ENCODE data around the gene FLNB.

Gene FLNB

DNA sequence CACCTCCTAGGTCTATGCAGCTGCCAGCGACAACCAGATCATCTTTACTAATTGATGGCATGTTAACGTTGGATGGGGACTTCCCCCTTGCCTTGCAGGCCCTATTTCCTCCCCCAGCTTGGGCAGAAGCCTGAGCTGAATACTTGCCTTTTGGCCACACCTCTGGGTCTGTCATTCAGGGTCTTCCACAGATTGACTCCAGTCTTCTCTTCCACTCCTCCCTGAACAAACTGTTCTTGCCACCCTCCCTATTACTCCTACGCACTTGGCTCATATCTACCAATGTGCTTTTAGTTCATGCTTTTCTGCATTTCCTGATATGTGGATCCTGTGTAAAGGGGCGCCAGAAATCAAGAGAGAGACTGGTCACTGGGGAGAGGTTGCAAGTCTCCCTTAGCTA lies 129.1 kb downstream of the FLNB start:
- no peak for DNase-seq (ENCODE audit: low spot score)

DNA sequence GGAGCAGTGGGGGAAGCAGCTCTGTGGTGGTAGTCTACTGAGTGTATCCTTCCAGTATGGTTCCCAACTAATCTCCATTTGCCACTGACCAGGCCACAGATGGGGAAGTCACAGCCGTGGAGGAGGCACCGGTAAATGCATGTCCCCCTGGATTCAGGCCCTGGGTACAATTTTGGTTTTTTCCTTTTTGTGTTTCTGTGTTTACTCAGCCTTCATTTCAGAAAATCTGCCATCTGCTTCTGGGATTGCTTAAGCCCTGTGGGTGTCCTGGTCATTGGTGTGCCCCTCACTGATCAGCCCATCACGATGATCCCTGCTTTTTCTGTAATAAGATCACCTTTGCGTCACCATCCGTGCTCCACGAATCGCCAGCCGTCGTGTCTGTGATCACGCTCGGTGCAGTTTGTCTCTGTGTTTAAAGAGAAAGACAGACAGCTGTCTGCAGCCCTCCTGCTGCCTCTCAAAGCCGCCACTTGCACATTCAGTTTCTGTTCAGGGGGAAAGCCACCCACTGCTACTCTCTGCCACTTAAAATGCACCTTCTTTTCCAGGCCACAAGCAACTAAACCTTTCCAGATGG lies 133.6 kb downstream of the FLNB start:
- DNase-seq (ENCODE audit: low spot score), result no peak

DNA sequence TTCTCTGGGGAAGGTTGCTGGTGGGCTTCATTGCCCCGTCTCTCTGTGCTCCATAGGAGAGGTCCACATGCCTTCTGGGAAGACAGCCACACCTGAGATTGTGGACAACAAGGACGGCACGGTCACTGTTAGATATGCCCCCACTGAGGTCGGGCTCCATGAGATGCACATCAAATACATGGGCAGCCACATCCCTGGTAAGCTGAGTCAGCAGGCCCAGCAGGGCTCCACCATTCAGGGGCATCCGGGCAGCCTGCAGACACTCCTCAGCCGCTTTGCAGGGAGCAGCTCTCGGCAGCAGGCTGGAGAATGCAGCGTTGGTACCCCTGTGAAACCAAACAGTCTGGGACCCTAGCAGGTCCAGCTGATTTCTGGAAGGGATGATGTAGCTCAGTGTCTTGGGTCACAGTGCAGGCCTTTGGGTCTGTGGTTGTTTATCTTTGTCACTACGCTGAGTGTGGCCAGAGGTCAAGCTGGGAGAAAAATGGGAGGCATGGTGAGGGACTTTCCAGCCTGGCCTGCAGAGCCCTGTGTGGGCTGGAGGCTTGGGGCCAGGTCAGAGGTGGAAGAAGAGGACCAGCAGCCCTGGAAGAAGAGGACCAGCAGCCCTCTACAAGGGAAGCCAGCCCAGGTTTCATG lies 135.3 kb downstream of the FLNB start:
- no peak for DNase-seq (ENCODE audit: low spot score)

DNA sequence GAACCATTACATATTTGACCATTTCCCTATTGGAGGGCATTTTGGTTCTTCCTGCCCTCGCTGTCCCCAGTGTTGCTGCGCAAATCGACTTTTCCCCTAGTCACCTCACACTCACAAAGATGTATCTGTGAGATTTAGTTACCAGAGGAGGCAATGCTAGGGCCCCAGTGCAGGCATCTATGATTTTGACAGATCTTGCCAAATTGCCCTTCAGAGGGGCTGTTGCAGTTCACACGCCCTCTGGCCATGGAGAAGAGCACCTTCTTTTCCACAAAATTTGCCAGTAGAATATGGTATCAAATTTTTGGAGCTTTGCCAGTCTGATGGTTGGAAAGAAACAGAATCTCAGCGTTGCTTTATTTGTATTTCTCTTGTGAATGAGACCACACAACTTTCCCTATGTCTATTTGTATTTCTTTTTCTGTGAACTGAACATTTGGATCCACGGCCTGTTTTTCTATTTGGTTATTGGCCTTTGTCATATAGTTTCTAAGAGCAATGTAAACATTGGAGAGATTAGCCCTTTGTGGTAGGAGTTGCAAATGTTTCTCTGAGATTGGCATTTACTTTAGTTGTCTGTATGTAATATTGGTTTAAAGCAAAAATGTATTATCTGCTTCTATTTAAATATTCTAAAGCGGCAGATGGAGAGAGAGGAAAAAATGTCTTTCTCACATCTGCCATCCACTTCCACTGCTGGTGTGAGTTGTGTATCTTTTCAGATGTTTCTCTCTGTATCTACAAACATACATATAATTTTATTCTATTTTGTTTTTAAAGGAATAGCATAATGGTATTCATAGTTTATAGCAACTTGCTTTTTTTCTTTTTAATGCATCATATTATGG lies 136.5 kb downstream of the FLNB start:
- no peak for DNase-seq (ENCODE audit: low spot score)

DNA sequence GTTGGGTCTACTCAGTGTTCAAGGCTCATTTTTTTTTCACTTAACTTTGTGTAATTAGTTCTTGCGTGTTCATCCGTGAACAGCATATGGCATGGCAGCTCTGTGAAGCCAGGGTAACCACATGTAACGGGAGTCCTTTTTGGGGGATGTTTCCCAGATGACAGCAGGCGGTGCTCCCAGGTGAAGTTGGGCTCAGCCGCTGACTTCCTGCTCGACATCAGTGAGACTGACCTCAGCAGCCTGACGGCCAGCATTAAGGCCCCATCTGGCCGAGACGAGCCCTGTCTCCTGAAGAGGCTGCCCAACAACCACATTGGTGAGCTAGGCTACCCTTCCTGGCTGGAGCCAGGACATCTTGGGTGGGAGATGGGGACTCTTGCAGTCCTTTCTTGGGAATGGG lies 139.8 kb downstream of the FLNB start:
- DNase-seq (ENCODE audit: low spot score), result no peak

DNA sequence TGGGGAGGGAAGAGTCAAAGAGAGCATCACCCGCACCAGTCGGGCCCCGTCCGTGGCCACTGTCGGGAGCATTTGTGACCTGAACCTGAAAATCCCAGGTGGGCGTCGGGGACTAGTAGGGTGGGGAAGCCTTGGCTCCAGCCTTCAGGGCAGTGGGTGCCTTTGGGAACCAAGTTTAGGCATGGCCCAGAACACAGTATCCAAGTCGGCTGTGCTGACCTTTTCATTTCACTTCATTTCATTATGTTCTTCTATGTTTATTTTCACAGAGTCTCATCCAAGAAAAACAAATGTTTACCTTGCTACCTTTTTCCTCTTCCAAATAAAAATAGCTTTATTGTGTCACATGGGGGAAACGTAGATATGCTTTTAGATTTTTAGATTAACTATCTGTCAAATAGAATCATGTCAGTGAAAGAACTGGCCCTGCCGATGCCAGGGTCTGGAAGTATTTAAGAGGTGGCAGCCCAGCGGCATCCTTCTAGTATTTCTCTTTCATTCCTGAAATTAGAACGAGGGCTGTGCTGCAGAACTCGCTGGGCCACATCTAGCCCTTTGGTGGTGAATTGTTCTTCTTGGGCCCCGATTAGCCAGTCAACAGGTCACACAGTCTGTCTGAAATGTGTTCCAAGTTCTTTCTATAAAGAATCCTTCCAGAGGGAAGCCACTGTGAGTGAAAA lies 142.0 kb downstream of the FLNB start:
- no peak for DNase-seq (ENCODE audit: low spot score)

DNA sequence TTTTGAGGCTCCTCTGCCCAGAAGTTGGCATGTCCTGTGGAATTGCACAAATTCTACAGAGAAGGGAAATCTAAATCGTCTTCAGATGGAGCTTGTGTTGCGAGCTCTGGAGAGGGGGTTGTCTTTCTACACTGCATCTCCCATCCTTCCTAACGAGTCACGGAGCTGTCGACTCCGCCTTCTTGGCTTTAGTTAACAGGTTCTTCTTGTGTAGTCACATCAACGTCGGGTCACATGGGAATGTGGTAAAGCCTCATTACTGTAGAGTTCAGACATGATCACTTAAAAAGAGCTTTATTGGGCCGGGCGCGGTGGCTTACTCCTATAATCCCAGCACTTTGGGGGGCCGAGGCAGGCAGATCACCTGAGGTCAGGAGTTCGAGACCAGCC lies 142.6 kb downstream of the FLNB start:
- no peak for DNase-seq (ENCODE audit: low spot score)

DNA sequence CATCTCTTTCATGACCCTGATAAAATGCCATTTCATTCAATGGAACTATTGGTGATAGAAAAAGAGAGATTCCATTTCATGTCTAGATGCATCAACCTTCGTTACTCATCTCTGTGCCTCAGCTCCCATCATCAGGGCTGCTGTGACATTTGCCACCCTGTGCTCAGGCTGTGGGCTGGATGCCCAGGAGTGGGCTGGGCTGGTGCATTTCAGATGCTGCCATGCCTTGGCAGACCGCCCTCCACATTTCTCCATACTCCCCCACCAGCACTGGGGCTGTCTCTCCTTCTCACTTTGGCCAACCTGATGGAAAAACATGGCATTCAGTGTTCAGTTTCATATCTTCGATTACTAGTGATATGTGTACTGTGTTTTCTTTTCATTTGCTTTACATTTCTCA lies 143.4 kb downstream of the FLNB start:
- no peak for DNase-seq (ENCODE audit: low spot score)

DNA sequence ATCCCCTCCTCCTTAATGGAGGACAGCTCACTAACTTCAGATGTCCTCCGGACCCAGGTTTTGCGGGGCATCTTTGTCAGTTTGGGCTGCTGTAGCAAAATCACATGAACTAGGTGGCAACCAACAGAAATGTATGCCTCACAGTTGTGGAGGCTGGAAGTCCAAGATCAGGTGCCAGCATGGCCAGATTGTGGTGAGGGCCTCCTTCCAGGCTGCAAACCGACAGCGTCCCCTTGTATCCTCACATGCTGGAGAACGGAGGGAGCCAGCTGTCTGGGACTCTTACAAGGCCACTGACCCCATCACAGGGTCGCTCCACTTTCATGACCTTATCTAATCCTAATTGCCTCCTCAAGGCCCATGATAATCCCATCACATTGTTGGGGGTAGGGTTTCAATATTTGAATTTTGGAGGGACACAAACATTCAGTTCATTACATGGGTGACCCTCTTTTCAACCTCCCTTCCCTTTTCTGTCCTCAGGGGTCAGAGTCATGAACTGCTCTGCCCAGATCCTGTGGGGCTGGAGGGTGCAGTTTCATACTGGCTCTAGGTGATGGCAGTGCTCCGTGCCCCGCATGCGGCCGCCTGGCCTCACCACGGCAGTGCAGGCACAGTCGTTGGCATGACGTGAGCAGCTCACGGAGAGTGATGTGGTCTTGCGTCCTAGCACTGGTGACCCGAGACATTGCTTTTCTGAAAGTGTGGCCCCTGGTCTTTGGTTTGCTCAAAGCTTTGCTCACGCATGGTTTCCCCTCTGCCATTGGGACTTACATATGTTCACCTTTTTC lies 144.2 kb downstream of the FLNB start:
- no peak for DNase-seq (ENCODE audit: low spot score)

DNA sequence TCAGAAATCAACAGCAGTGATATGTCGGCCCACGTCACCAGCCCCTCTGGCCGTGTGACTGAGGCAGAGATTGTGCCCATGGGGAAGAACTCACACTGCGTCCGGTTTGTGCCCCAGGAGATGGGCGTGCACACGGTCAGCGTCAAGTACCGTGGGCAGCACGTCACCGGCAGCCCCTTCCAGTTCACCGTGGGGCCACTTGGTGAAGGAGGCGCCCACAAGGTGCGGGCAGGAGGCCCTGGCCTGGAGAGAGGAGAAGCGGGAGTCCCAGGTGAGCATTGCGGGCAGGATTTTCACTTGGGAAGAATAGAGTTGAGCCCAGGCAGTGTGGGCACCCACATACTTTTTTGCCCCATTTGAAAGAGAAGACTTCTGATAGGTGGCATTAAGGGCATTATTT lies 145.1 kb downstream of the FLNB start:
- DNase-seq (ENCODE audit: low spot score), result no peak

DNA sequence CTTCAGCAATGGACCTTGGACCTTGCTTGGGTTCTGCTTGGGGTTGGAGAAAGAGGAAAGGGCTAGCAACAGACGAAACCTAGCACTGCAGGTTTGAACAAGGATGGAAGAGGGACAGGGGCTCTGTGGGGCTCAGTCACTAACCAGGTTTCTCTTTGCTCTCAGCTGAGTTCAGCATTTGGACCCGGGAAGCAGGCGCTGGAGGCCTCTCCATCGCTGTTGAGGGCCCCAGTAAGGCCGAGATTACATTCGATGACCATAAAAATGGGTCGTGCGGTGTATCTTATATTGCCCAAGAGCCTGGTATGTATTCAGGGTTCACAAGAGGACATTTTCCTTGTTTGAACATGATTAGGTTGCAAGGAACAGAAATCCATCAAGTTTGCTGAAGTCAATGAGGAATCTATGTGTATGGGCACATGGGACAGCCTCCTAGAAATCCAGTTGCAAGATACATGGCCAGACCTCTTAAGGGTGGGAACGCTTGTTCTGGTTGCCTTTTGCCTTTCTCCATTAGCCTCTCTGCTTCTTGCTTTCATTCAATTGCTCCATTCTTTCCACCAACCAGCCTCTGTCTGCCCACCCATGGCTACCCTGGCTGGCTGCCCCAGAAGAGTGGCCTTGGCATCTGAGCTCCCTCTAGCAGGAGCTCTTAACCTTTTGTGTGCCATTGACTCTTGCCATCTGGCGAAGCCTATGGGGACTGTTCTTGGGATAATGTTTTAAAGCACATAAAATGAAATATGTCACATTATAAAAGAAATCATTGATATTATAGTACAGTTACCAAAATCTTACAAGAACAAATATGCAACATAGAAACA lies 146.6 kb downstream of the FLNB start:
- DNase-seq (ENCODE audit: low spot score), result no peak

DNA sequence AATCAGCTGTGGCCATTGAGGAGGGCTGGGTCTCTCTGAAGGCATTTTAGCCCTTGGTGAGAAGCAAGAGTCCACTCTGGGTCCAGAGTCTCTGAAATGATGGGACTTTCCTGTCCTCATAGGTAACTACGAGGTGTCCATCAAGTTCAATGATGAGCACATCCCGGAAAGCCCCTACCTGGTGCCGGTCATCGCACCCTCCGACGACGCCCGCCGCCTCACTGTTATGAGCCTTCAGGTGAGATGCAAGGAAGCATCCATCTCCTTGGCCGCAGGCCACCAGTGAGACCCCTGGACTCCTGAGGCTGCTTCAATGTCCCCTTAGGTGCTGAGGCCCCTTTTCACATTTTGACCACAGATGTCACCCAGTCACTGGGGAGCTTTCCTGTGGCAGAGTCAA lies 147.6 kb downstream of the FLNB start:
- DNase-seq (ENCODE audit: low spot score), result no peak

DNA sequence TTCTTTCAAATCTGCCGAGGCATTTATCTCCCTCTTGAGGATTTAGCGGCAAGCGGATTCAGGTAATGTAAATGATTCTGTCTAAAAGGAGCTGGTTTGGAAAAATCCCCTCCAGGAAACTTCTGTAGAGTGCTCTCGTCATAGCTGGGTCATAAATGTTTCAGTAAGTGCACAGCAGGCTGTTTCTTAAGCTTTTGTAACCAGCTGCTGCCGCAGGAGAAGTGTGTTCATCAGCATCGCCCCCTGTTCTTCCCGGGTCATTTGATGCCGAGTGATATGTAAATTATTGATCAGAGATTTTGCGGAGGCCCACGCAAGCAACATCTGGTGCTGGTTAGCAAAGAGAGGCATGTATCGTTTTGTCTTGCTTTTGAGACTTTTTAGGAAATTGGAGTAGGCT lies 149.5 kb downstream of the FLNB start:
- DNase-seq (ENCODE audit: low spot score), result no peak

DNA sequence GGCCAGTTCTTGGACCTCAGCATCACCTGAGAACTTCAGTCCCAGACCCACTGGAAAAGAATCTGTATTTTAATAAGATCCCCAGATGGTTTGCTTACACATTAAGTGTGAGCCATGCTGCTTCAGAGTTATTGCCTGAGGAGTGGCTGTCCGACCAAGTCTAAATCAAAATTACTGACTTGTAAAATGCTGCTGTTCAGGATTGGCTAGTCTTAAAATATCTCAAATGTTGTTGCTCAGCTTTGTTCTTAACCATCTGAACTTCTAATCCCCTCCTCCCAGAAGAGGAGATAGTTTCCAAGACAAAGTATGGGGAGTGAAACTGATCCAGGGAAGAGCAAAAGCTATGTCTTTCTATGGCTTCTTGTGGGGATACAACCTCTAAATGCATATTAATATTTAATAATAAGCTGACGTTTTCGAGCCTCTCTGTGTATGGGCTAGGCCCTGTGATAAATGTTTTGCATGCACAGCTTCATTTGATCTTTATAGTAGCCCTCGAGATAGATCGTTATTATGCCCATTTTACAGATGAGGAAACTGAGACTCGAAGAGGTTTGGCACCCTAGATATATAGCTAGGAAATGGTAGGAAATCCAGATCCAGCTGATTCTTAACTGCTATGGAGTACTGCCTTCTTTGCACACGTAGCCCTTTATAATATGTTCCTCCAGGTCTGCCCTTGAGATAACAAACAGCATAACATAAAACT lies 150.4 kb downstream of the FLNB start:
- DNase-seq (ENCODE audit: low spot score), result no peak

DNA sequence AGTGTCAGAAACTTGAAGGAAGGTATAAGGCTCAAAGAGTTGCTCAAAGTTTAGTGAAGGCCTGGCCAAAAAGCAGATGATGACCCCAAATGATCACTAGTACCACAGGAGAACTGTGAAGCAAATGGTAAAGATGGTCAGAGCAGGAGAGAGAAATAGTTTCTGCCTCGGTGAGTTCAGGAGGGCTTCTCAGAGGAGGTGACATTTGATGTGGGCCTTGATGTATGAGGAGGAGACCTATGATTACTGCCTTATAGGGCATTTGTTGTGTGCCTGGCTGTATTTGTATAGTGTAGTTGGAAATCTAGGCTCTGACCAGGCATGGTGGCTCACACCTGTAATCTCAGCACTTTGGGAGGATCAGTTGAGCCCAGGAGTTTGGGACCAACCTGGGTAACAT lies 152.2 kb downstream of the FLNB start:
- DNase-seq (ENCODE audit: low spot score), result no peak

DNA sequence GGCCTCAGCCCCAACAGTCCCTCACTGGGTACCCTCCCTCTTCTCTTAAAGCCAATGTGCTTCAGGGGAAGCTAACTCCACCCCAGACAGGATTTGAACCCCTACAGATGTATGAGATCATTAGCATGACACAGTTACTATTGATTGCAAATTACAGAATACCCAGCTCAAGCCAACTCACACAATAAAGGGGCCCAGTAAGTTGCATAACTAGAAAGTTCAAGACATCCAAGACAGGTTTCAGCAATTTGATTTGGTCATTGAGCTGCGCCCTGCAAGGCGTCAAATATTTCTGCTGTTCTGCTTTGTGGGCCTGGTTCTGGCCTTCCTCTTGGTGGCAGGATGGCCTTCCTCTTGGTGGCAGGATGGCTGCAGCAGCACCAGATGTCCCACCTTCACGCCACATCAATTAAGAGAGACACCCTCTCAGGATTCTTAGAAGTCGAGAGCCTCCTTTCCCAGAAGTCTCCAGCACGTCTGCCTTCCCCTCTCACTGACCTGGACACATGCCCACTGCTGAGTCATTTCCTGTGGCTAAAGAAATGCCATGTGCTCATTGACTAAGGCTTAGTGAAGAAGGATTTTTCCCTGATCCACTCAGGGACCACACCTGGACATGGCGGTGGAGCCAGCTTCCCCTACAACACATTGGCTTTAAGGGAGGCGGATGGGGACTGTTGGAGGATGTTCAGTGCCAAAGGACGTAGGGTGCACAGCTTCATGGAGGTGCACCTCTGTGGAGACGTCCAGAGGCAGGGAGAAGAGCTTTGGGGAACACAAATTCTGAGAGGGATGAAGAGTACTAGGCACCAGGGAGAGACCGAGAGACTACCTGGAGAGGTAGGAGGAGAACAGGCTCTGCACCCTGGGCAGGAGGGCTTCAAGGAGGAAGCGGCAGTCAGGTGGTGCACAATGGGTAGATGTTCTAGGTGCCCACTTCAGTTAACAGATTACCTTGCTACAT lies 153.5 kb downstream of the FLNB start:
- peak; percentile 96 for DNase-seq (ENCODE audit: low spot score)

DNA sequence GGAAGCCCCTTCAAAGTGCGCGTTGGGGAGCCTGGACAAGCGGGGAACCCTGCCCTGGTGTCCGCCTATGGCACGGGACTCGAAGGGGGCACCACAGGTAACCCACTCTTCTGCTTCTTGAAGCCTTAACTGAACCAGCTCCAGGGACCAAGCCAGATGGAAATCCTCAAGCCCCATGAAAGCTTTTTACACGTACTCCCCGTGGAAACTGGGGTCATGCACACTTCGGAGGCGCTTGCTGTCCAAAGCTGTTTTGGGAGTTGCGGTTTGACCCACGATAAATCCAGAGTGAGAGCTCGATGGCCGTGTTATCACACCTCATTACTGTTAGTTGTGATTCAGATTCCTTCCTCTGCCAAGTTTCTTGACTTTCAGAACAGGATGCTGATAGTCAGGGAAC lies 155.0 kb downstream of the FLNB start:
- no peak for DNase-seq (ENCODE audit: low spot score)

DNA sequence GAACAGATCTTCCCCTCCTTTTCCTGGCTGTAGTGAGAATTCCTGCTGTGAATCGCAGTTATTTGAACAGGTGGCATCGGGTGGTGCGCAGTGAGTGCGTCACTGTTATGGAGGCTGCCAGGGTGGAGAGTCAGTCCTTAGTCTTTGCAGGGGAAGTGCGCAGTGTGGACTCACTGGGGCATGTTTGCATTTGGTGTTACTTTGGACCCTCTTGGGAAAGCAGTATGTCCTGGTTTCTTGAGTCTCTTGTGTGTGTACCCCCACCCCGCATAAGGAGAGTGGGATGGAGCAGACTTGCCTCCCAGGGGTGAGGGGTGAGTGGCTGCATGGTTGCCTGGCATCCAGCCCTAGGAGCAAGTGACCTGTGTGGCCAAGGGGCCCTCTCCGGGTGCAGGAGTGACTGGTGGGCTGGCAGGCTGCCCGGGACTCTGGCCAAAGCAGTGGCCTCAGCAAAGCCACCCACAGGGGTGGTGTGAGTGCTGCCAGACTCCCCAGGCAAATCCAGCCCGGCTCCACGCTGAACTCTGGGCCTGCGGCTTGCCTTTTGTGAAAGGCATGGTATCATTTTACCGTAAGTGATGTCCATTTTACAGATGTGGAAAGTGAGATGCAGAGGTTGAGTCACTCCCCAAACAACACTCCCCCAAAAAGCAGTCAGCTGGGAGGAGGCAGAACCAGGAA lies 156.1 kb downstream of the FLNB start:
- no peak for DNase-seq (ENCODE audit: low spot score)

Measured in kidney capillary endothelial cell (primary cell).